ENCODE results near the gene PDCD2.
"Not testable (repeated sequence)": the region's sequence is repeated elsewhere in the genome, so short reads cannot be mapped to it uniquely, and the experiment has no call there.

PDCD2 gene, protein sequence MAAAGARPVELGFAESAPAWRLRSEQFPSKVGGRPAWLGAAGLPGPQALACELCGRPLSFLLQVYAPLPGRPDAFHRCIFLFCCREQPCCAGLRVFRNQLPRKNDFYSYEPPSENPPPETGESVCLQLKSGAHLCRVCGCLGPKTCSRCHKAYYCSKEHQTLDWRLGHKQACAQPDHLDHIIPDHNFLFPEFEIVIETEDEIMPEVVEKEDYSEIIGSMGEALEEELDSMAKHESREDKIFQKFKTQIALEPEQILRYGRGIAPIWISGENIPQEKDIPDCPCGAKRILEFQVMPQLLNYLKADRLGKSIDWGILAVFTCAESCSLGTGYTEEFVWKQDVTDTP

GRCh38 chr6:170584181-170584953 lies at the start of gene PDCD2:
TSS of gene PDCD2 (minus strand) at chr6:170584637. CDS start at chr6:170584581, 56 bp downstream.
- peak; percentile 87 for DNase-seq (ENCODE audit: low read depth, low spot score)

DNA sequence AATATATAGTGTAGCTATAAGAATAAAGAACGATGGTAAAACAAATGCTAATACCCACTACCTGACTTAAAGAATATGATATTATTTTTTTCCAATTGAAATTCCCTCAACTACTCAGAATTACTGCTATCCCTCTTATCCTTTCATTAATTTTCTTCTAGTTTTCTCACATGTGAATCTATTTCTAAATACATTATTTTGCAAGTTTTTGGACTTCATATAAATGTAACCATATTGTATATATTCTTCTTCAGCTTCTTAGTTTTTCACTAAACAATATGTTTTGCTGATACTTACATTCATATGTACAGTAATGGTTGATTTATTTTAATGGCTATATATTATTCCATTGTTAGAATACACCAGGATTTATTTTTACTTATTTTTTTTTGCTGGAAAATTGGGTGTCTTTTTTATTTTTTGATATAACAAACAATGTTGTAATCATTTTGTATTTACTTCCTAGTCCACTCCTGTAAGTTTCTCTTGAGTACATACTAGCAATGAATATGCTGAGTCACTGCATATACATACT lies 31.6 kb upstream of the PDCD2 start:
- not testable (repeated sequence) for DNase-seq (ENCODE audit: low read depth, low spot score)

GRCh38 chr6:170612256-170612804 lies 27.9 kb upstream of the PDCD2 start:
- DNase-seq (ENCODE audit: low read depth, low spot score), result not testable (repeated sequence)

DNA sequence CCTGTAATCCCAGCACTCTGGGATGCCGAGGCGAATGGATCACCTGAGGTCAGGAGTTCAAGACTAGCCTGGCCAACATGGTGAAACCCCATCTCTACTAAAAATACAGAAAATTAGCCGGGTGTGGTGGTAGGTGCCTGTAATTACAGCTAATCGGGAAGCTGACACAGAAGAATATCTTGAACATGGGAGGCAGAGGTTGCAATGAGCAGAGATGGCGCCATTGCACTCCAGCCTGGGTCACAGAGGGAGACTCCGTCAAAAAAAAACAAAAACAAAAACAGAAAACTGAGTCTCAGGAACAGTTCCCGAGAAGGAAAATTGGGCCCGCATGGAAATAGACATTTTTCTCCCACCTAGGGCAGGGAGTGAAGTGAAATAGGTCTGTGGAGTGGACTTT lies 24.8 kb upstream of the PDCD2 start:
- DNase-seq (ENCODE audit: low read depth, low spot score), result not testable (repeated sequence)

GRCh38 chr6:170605574-170606259 lies 21.3 kb upstream of the PDCD2 start:
- no peak for DNase-seq (ENCODE audit: low read depth, low spot score)

DNA sequence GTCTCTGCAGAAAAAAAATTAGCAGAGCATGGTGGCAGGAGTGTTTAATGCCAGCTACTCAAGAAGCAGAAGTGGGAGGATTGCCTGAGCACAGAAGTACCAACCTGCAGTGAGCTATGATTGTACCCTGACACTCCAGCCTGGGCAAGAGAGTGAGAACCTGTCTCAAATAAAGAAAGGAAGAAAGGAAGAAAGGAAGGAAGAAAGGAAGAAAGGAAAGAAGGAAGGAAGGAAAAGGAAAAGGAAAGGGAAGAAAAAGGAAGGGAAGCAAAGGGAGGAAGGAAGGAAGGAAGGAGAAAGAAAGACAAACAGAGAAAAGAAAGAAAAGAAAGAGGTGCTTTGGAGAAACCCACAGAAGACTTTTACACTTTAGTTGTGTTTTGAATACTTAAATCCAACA lies 12.8 kb upstream of the PDCD2 start:
- DNase-seq (ENCODE audit: low read depth, low spot score), result no peak

DNA sequence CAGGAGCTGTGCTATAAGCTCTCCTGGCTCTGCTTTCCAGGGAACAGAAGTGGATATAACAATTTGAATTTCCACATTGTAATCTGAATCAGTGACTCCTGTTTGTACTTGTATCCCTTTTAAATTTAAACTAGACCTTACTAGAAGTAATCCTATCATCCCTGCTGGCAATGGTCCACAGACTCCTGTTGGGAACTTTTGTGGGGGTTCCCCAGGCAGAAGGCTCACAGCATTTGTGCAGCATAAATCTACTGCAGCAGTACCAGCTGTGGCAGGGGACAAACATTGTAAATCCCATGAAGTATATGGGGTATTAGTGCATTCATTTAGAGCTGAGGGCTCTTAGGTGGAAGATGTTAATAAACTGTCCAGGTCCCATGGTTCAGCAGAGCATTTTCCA lies 12.0 kb upstream of the PDCD2 start:
- DNase-seq (ENCODE audit: low read depth, low spot score), result no peak

DNA sequence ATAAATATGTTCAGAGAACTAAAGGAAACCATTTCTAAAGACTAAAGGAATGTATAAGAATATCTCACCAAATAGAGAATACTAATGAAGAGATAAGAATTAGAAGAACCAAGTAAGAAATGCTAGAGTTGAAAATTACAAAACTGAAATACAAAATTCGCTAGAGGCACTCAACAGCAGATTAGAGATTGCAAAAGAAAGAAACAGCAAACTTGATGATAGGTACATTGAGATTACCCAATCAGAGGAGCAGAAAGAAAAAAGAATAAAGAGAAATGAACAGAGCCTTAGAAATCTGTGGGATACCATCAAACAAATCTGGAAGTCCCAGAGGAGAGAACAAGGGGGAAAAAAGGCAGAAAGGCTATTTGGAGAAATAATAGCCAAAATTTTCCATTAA lies 6.3 kb upstream of the PDCD2 start:
- no peak for DNase-seq (ENCODE audit: low read depth, low spot score)

- no peak for DNase-seq (ENCODE audit: low read depth, low spot score)
These were observed 589 bp upstream of the PDCD2 start for GRCh38 chr6:170584954-170585498.

GRCh38 chr6:170583756-170584180 lies 669 bp downstream of the PDCD2 start:
- DNase-seq (ENCODE audit: low read depth, low spot score), result no peak

DNA sequence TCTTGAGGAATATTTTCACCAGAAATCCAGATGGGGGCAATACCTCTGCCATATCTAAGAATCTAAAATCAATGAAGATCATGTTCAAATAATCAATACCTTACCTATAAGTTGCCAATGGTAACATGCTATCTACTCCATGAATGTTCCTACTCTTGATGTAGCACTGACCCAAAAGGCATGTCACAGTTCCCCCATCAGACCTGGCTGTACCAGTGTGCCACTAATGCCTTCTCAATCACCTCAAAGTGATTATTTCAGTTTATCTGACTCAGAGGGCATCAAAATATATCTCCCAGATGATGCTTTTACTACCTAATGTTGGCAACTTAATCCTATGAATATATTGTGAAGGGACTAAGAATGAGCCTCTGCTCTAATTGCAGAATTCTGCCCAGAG lies 5.5 kb downstream of the PDCD2 start:
- no peak for DNase-seq (ENCODE audit: low read depth, low spot score)

GRCh38 chr6:170575250-170575649 lies 9.2 kb downstream of the PDCD2 start:
- no peak for DNase-seq (ENCODE audit: low read depth, low spot score)

DNA sequence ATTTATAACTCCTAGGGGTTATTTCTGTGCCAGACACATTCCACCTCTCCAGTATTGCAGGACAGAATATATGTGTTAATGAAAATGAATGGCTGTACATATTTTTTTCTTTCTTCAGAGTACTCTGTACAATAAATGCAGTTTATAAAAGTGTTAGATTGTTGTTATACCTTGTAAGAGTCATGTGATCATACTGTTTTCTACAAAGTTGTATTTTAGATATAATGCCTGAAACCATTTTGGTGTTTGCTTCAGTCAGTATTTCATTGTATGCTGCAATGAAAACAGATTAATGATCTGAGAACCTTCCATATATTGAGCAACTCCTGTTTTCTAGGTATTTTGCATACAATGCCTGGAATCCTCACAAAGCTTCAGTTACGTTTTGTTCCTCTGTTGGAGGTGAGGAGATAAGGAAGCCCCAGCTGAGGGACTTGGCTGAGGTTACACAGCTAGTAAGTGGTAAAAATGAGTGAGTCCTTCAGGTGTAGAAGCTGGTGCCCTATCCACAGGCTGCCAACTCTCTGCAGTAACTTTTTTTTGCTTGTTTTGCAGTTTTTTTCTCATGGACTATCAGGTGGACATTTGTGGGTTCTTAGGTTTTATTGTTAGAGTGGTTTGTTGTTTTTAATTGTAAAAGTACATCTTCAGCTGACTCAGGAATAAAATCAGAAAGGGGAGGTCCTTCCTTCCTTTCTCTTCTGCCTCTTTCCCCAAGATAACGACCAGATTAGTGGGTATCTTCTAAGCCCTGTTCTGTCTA lies 11.6 kb downstream of the PDCD2 start:
- DNase-seq (ENCODE audit: low read depth, low spot score), result no peak

DNA sequence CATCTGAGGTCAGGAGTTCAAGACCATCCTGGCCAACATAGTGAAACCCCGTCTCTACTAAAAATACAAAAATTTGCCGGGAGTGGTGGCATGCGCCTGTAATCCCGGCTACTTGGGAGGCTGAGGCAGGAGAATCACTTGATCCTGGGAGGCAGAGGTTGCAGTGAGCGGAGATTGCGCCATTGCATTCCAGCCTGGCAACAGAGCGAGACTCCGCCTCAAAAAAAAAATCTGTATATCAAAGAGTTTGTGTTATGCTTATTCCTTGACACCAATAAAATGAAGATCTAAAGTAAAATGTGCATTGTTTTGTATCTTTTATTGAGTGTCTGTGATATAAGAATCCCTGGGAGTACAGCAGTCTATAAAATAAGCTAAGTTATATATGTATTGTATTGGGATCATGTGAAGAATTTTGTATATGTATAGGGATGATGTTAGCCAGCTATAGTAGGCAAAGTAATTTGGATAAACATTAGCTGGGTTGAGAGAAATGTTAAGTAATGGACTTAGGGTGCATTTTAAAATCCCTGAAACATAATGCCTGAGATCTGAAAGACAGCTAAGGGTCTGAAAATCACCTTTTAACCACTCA lies 19.4 kb downstream of the PDCD2 start:
- no peak for DNase-seq (ENCODE audit: low read depth, low spot score)

DNA sequence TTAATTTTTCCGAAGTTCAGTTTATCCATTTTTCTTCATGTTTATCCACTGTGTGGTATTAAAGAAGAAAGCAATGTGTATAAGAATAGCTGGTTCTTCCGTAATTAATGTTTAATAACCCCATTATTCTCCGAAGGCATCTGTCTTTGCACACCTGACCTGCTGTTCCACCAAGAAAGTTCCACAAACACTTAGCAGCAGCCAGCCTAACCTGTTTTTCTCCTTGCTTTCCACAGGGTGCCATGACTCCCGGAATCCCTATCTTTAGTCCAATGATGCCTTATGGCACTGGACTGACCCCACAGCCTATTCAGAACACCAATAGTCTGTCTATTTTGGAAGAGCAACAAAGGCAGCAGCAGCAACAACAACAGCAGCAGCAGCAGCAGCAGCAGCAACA lies 22.9 kb downstream of the PDCD2 start:
- no peak for DNase-seq (ENCODE audit: low read depth, low spot score)

DNA sequence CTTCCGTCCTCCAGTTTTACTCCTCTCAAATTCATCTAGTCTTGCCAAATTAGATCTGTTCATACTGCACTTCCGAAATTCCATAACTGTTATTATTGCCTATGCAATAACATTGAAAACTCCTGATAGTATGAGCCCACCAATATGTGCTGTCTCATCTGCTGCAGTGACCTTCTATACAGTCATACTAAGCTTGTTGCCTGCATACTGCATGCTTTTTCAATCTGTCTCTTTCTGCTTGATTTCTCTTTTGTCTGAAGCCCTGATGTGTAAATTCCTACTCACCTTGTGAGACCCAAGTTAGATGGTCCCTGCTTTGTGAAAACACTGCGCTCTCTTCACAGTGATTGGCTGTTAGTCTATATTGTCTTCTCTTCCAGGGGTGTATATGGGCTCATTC lies 29.1 kb downstream of the PDCD2 start:
- no peak for DNase-seq (ENCODE audit: low read depth, low spot score)

GRCh38 chr6:170554796-170555137 lies 29.7 kb downstream of the PDCD2 start:
- DNase-seq (ENCODE audit: low read depth, low spot score), result no peak

- peak; percentile 92 for DNase-seq (ENCODE audit: low read depth, low spot score)
These were observed 30.2 kb downstream of the PDCD2 start, which contains the start of gene TBP for GRCh38 chr6:170554013-170554795. TSS of gene TBP (plus strand) at chr6:170554369. CDS start at chr6:170557030, 2,661 bp downstream.

GRCh38 chr6:170553534-170554012 lies 30.9 kb downstream of the PDCD2 start:
- no peak for DNase-seq (ENCODE audit: low read depth, low spot score)
